Activated CD8-positive, alpha-beta memory T cell treated with anti-CD3 and anti-CD28 coated beads for 48 hours (primary cell): ENCODE data around the gene AKT3.

Experiments
- DNase-seq, 3 experiments: peaks; one replicate each; pipeline ENCODE4 v3.0.0-alpha.2; 2020; ENCODE audit warnings: low read depth in 2 of 3, low spot score in 2 of 3

The AKT3 gene

GRCh38 chr1:243559575-243560162, 290.4 kb downstream of the AKT3 start:
- no peak for DNase-seq

GRCh38 chr1:243558576-243558975, 291.5 kb downstream of the AKT3 start:
- no peak for DNase-seq

GRCh38 chr1:243557866-243558265, 292.2 kb downstream of the AKT3 start:
- DNase-seq: no peak

- no peak for DNase-seq
These were observed 295.4 kb downstream of the AKT3 start for GRCh38 chr1:243554686-243555085.

- no peak for DNase-seq
These were observed 297.0 kb downstream of the AKT3 start for GRCh38 chr1:243553090-243553489.

GRCh38 chr1:243550276-243550675, 299.8 kb downstream of the AKT3 start:
- DNase-seq: no peak

- DNase-seq: no peak
These were observed 300.3 kb downstream of the AKT3 start for GRCh38 chr1:243549791-243550190.

- no peak for DNase-seq
These were observed 300.9 kb downstream of the AKT3 start for GRCh38 chr1:243549108-243549507.

- no peak for DNase-seq
These were observed 301.5 kb downstream of the AKT3 start for GRCh38 chr1:243548516-243548915.

- no peak for DNase-seq
These were observed 302.2 kb downstream of the AKT3 start for GRCh38 chr1:243547891-243548290.

- no peak for DNase-seq
These were observed 303.6 kb downstream of the AKT3 start for GRCh38 chr1:243546457-243546856.

GRCh38 chr1:243543501-243543900, 306.5 kb downstream of the AKT3 start:
- DNase-seq: no peak

- DNase-seq: no peak
These were observed 307.2 kb downstream of the AKT3 start for GRCh38 chr1:243542739-243543415.

- DNase-seq: no peak
These were observed 310.4 kb downstream of the AKT3 start for GRCh38 chr1:243539636-243540035.

GRCh38 chr1:243535014-243535413, 315.0 kb downstream of the AKT3 start:
- no peak for DNase-seq

GRCh38 chr1:243529512-243529911, 320.5 kb downstream of the AKT3 start:
- DNase-seq: no peak

- no peak for DNase-seq
These were observed 321.5 kb downstream of the AKT3 start for GRCh38 chr1:243528459-243529121.

- DNase-seq: no peak
These were observed 323.9 kb downstream of the AKT3 start for GRCh38 chr1:243526180-243526579.

- no peak for DNase-seq
These were observed 325.0 kb downstream of the AKT3 start for GRCh38 chr1:243525085-243525487.

GRCh38 chr1:243523766-243524165, 326.3 kb downstream of the AKT3 start:
- no peak for DNase-seq

GRCh38 chr1:243520831-243521230, 329.2 kb downstream of the AKT3 start:
- no peak for DNase-seq

- no peak for DNase-seq
These were observed 335.1 kb downstream of the AKT3 start for GRCh38 chr1:243514927-243515326.
